IMR-90 (cell line): ENCODE data around the gene SYMPK. TPM values are rescaled to one million over a fixed set of nuclear protein-coding genes. Genes with fewer than 3 reads are reported as not detected.

Experiments
- ATAC-seq: fragments of 200-7000 bp; cut with Tn5 transposase; 2 replicates; pipeline ENCODE4 v1.9.1; 2020; ENCODE audit warnings: low read depth, mild to moderate bottlenecking, moderate library complexity
- BruUV-seq: library from RNA; stranded (reverse); fragments of 400-500 nt; replicated peaks from 2 replicates; lab custom pipeline; 2021; lab: Mats Ljungman, UMichigan
- CTCF ChIA-PET: fragments of 300-600 bp; formaldehyde crosslinking; extraction: SDS; loops from one replicate; lab custom pipeline; 2021; ENCODE audit warnings: antibody characterized with exemption; lab: Yijun Ruan, JAX
- POLR2A ChIA-PET: fragments of 300-600 bp; sonication (Branson Sonifier 250); formaldehyde crosslinking; loops from one replicate; lab custom pipeline; 2022; ENCODE audit warnings: antibody characterized with exemption; ENCODE audit not compliant: unreplicated experiment; lab: Charles Lee
- DNase-seq: peaks from one replicate; pipeline ENCODE4 v3.0.0; 2013
- H2AFZ ChIP-seq: replicated peaks from 2 replicates; pipeline ENCODE3; 2013; ENCODE audit warnings: low read length, mild to moderate bottlenecking; ENCODE audit not compliant: poor library complexity
- H2AK5ac ChIP-seq: 2 replicates; pipeline ENCODE4 v1.6.1; 2013; ENCODE audit warnings: low read depth, low read length, inconsistent platforms
- H2AK9ac ChIP-seq: replicated peaks from 2 replicates; pipeline ENCODE3; 2013; ENCODE audit warnings: mild to moderate bottlenecking, low read depth, low read length, moderate library complexity; ENCODE audit not compliant: poor library complexity
- H2BK120ac ChIP-seq: 2 replicates; pipeline ENCODE4 v1.6.1; 2013; ENCODE audit warnings: low read depth, low read length, inconsistent platforms
- H2BK15ac ChIP-seq: 3 replicates; pipeline ENCODE4 v1.6.1; 2013; ENCODE audit warnings: low read depth, low read length, inconsistent platforms
- H2BK20ac ChIP-seq: 2 replicates; pipeline ENCODE4 v1.6.1; 2013; ENCODE audit warnings: low read depth, mild to moderate bottlenecking, inconsistent platforms, low read length, moderate library complexity
- H2BK5ac ChIP-seq: 2 replicates; pipeline ENCODE4 v1.6.1; 2013; ENCODE audit warnings: mild to moderate bottlenecking, low read depth, low read length, inconsistent platforms; ENCODE audit not compliant: poor library complexity, severe bottlenecking
- H3K14ac ChIP-seq: replicated peaks from 2 replicates; pipeline ENCODE4 v1.6.1; 2013; ENCODE audit warnings: low read depth, low read length, inconsistent platforms
- H3K18ac ChIP-seq: 2 replicates; pipeline ENCODE4 v1.6.1; 2013; ENCODE audit warnings: low read depth, low read length, control low read depth
- H3K23ac ChIP-seq: 2 replicates; pipeline ENCODE4 v1.6.1; 2013; ENCODE audit warnings: low read depth, low read length, inconsistent platforms
- H3K27ac ChIP-seq: 2 replicates; pipeline ENCODE4 v1.5.1; 2013; ENCODE audit warnings: mild to moderate bottlenecking, control low read depth, low read length; ENCODE audit not compliant: insufficient read depth
- H3K27me3 ChIP-seq: 2 replicates; pipeline ENCODE4 v1.6.1; 2013; ENCODE audit warnings: low read length; ENCODE audit not compliant: control insufficient read depth, insufficient read depth
- H3K36me3 ChIP-seq: 2 replicates; pipeline ENCODE4 v1.6.1; 2013; ENCODE audit warnings: low read length, mixed read lengths; ENCODE audit not compliant: control insufficient read depth, insufficient read depth
- H3K4ac ChIP-seq: 2 replicates; pipeline ENCODE4 v1.6.1; 2013; ENCODE audit warnings: low read depth, low read length, inconsistent platforms
- H3K4me1 ChIP-seq: 2 replicates; pipeline ENCODE4 v1.6.1; 2013; ENCODE audit warnings: low read length, mixed read lengths; ENCODE audit not compliant: control insufficient read depth, insufficient read depth
- H3K4me2 ChIP-seq: 2 replicates; pipeline ENCODE4 v1.6.1; 2013; ENCODE audit warnings: low read depth, mild to moderate bottlenecking, control low read depth, low read length, moderate library complexity
- H3K4me3 ChIP-seq: 2 replicates; pipeline ENCODE4 v1.5.1; 2013; ENCODE audit warnings: low read depth, mild to moderate bottlenecking, control low read depth, low read length, moderate library complexity; ENCODE audit not compliant: insufficient read depth
- H3K56ac ChIP-seq: 2 replicates; pipeline ENCODE4 v1.6.1; 2013; ENCODE audit warnings: low read length, inconsistent platforms; ENCODE audit not compliant: insufficient read depth; ENCODE audit errors: extremely low read depth
- H3K79me1 ChIP-seq, 2 experiments: 2 replicates each; pipeline ENCODE4 v1.6.1; 2013; ENCODE audit warnings: low read length in 2 of 2, inconsistent platforms in 1 of 2, low read depth in 1 of 2
- H3K9ac ChIP-seq: 2 replicates; pipeline ENCODE4 v1.6.1; 2013; ENCODE audit warnings: low read depth, low read length, control low read depth
- H3K9me1 ChIP-seq: 2 replicates; pipeline ENCODE4 v1.6.1; 2013; ENCODE audit warnings: low read length, inconsistent platforms; ENCODE audit not compliant: insufficient read depth
- H3K9me3 ChIP-seq: 2 replicates; pipeline ENCODE4 v1.6.1; 2013; ENCODE audit warnings: low read length; ENCODE audit not compliant: control insufficient read depth, insufficient read depth
- H4K20me1 ChIP-seq: 2 replicates; pipeline ENCODE4 v1.6.1; 2013; ENCODE audit warnings: low read length, inconsistent platforms; ENCODE audit not compliant: insufficient read depth
- H4K5ac ChIP-seq: 2 replicates; pipeline ENCODE4 v1.6.1; 2013; ENCODE audit warnings: mild to moderate bottlenecking, low read depth, low read length, control low read depth
- H4K8ac ChIP-seq, 2 experiments: 2 replicates each; pipeline ENCODE4 v1.6.1; 2013; ENCODE audit warnings: low read depth in 2 of 2, low read length in 2 of 2, control low read depth in 1 of 2, inconsistent platforms in 1 of 2
- H4K91ac ChIP-seq: 2 replicates; pipeline ENCODE4 v1.6.1; 2013; ENCODE audit warnings: low read depth, low read length, inconsistent platforms; ENCODE audit not compliant: insufficient read depth
- BHLHE40 ChIP-seq: fragments of 150-350 bp; IDR thresholded peaks from 2 replicates; pipeline ENCODE4 v1.6.1; 2016; ENCODE audit warnings: mild to moderate bottlenecking, low read depth, low read length
- CEBPB ChIP-seq: IDR thresholded peaks from 2 replicates; pipeline ENCODE4 v1.6.1; 2012; ENCODE audit warnings: low read depth, low read length, improper control_type of control experiment
- CHD1 ChIP-seq: IDR thresholded peaks from 2 replicates; pipeline ENCODE4 v1.6.1; 2012; ENCODE audit warnings: low read depth, low read length, improper control_type of control experiment
- FOS ChIP-seq: fragments of 150-350 bp; IDR thresholded peaks from 2 replicates; pipeline ENCODE4 v1.6.1; 2016; ENCODE audit warnings: low read depth, low read length
- MAFK ChIP-seq: IDR thresholded peaks from 2 replicates; pipeline ENCODE4 v1.6.1; 2012; ENCODE audit warnings: low read depth, low read length, improper control_type of control experiment
- MAZ ChIP-seq: IDR thresholded peaks from 2 replicates; pipeline ENCODE4 v1.6.1; 2012; ENCODE audit warnings: low read depth, mild to moderate bottlenecking, low read length, improper control_type of control experiment, moderate library complexity, borderline replicate concordance
- MXI1 ChIP-seq: IDR thresholded peaks from 2 replicates; pipeline ENCODE4 v1.6.1; 2012; ENCODE audit warnings: low read depth, mild to moderate bottlenecking, low read length, moderate library complexity, borderline replicate concordance
- NFE2L2 ChIP-seq: fragments of 150-350 bp; IDR thresholded peaks from 2 replicates; pipeline ENCODE4 v1.6.1; 2016; ENCODE audit warnings: low read depth, mild to moderate bottlenecking, low read length
- POLR2A ChIP-seq: IDR thresholded peaks from 2 replicates; pipeline ENCODE4 v1.6.1; 2012; ENCODE audit warnings: mild to moderate bottlenecking, low read depth, low read length
- RCOR1 ChIP-seq: IDR thresholded peaks from 2 replicates; pipeline ENCODE4 v1.6.1; 2012; ENCODE audit warnings: mild to moderate bottlenecking, low read length, improper control_type of control experiment; ENCODE audit not compliant: insufficient replicate concordance
- RFX5 ChIP-seq: IDR thresholded peaks from 2 replicates; pipeline ENCODE4 v1.8.0; 2012; ENCODE audit warnings: low read depth, mild to moderate bottlenecking, low read length, moderate library complexity
- SMC3 ChIP-seq: fragments of 150-350 bp; IDR thresholded peaks from 2 replicates; pipeline ENCODE4 v1.6.1; 2016; ENCODE audit warnings: low read depth, mild to moderate bottlenecking, antibody characterized with exemption, low read length, moderate library complexity
- WGBS, 2 experiments: methylation state at CpG; one replicate each; pipeline versions ENCODE4 v1.1.5 to v1.1.7; 2013; ENCODE audit warnings: missing lambda C conversion rate in 2 of 2; ENCODE audit not compliant: insufficient read length in 1 of 2; ENCODE audit errors: extremely low coverage in 2 of 2; 5-methylcytosine and 5-hydroxymethylcytosine counted together
- dilution Hi-C: fragments of 300-500 bp; cut with HindIII; formaldehyde crosslinking; loops from one replicate; pipeline ENCODE4 v1.14.3; 2018; ENCODE audit warnings: low sequenced_read_pairs; ENCODE audit not compliant: unreplicated experiment
- in situ Hi-C: fragments of 300-500 bp; cut with MboI; formaldehyde crosslinking; loops from 3 replicates; pipeline ENCODE4 v1.14.3; 2019; ENCODE audit warnings: low sequenced_read_pairs, inconsistent platforms, mixed read lengths
- intact Hi-C: fragments of 100-400 bp; cut with micrococcal nuclease; formaldehyde crosslinking; loops from 2 replicates; pipeline ENCODE4 v1.10.0; 2022
- polyA plus RNA-seq, 3 experiments: library from polyadenylated mRNA; depleted of rRNA; stranded (reverse); fragments of >200 nt; gene quantifications; 2 replicates each; pipeline ENCODE4 v1.2.3, GENCODE V29; 2012; ENCODE audit warnings: low replicate concordance in 1 of 3
- total RNA-seq: library from RNA; depleted of rRNA; stranded (reverse); fragments of >200 nt; gene quantifications from 2 replicates; pipeline ENCODE4 v1.2.3, GENCODE V29; 2012
- TF ChIP-seq, protein P1 (sequence below): fragments of 150-350 bp; IDR thresholded peaks from 2 replicates; pipeline ENCODE4 v1.6.1; 2016; ENCODE audit warnings: low read depth, mild to moderate bottlenecking, low read length, moderate library complexity, borderline replicate concordance
- TF ChIP-seq, protein P2 (sequence below): fragments of 150-350 bp; IDR thresholded peaks from 2 replicates; pipeline ENCODE4 v1.6.1; 2017; ENCODE audit warnings: mild to moderate bottlenecking, antibody characterized with exemption, low read length, low read depth

SYMPK gene
- total and polyA plus RNA-seq, 2 of the 4 experiments (the other 2 are of a cell fraction), result 35.3 to 71.5 TPM

DNA sequence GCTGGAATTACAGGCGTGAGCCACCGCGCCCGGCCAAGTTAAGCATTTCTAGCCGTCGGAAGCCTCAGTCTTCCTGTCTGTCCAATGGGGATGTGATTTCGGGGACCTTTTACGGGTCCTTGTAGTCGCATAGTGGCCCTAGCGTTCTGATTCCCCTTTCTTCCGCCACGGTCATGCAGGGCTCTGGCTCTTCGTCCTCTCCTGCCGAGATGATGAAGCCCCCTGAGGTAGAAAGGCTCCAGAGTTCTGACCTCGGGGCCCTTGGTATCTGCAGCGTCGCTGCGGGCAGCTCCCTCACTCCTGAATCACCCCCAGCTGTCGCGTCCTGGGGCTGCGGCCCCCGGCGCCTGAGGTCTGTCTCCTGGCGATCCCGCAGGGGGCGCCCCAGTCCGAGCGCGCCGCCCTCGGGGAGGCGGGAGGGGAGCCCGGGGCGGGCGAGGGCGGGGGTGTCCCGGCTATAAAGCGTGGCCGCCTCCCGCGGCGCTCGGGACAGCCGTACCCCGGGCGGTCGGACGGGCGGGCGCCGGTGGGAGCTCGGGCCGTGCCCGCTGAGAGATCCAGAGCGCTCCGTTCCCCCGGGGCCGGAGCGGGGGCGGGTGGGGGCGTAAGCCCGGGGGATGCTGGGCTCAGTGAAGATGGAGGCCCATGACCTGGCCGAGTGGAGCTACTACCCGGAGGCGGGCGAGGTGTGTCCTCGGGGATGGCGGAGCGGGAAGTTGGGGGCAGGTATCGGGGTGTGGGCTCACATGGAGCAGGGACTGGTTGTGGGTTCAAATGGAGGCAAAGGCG, 1.1 kb upstream of the SYMPK start, which contains the start of gene FOXA3:
FOXA3 (plus strand) TSS at position 487 of the 789 bp plus-strand sequence; CDS start at position 618, 131 bp downstream.
- no peak within 1 kb of the TSS for H3K56ac ChIP-seq
- H4K8ac ChIP-seq, result peak within 1 kb of the TSS in 1 of 2 experiments; percentile 82; a peak in 1 of 4 replicates
- H3K36me3 ChIP-seq, result peaks cover 7% of the 10 kb centered on the region; the same call in 1 of the 2 replicates
- H3K79me1 ChIP-seq, result peaks cover 12 to 23% of the 10 kb centered on the region in 2 experiments; a peak in 3 of 4 replicates
- no peak within 1 kb of the TSS for H2AK5ac ChIP-seq
- peaks cover 40% of the 10 kb centered on the region for H3K27me3 ChIP-seq
- no peak within 1 kb of the TSS for H3K27ac ChIP-seq
- no peak within 1 kb of the TSS; the same call in 1 of the 2 replicates for H3K23ac ChIP-seq
- no peak within 1 kb of the TSS for H3K18ac ChIP-seq
- WGBS, 2 experiments, result 9% methylated on average over 25 of the region's 71 CpGs; no CpG with 5 or more reads in 1 of the 2 experiments
- dilution Hi-C loops (no loop called here), intact Hi-C loops (loop anchor here (2.0 kb wide), 1 partner anchor 23 kb away; the partner anchor contains the start of gene IRF2BP1), in situ Hi-C loops (no loop called here)
- peak within 1 kb of the TSS; percentile 99 for H2AK9ac ChIP-seq
- H3K4ac ChIP-seq, result no peak within 1 kb of the TSS
- H4K20me1 ChIP-seq, result peaks cover 13% of the 10 kb centered on the region
- peak within 1 kb of the TSS; percentile 30 for H3K4me3 ChIP-seq
- H2BK15ac ChIP-seq, result no peak within 1 kb of the TSS
- BruUV-seq, result no TSS peak
- CTCF ChIA-PET, result interaction anchor here (0.6 to 1.0 kb wide), 4 partner anchors 21 to 153 kb away, joined by 3 to 4 read pairs (median 3); no protein-coding TSS in a partner anchor
- H2BK5ac ChIP-seq, result no peak within 1 kb of the TSS
- H3K4me1 ChIP-seq, result no peaks in the 10 kb centered on the region
- peak within 1 kb of the TSS; percentile 96 for H2AFZ ChIP-seq
- DNase-seq (peak; percentile 17), ATAC-seq (0 out of 2 replicates have a peak, but pooled peaks have one; percentile 5)
- H3K9ac ChIP-seq, result no peak within 1 kb of the TSS
- POLR2A ChIA-PET, result no interaction called here
- no peak within 1 kb of the TSS for H4K5ac ChIP-seq
- H3K9me1 ChIP-seq, result no peaks in the 10 kb centered on the region
- H2BK20ac ChIP-seq, result no peak within 1 kb of the TSS
- peak within 1 kb of the TSS; percentile 78 for H3K4me2 ChIP-seq
- H3K14ac ChIP-seq, result no peak within 1 kb of the TSS
- no peak within 1 kb of the TSS for H2BK120ac ChIP-seq
- peaks cover 2% of the 10 kb centered on the region; the same call in 1 of the 2 replicates for H3K9me3 ChIP-seq
- H4K91ac ChIP-seq, result no peak within 1 kb of the TSS
- TF ChIP-seq MAZ, result peak; percentile 72
- TF ChIP-seq, protein P1, sequence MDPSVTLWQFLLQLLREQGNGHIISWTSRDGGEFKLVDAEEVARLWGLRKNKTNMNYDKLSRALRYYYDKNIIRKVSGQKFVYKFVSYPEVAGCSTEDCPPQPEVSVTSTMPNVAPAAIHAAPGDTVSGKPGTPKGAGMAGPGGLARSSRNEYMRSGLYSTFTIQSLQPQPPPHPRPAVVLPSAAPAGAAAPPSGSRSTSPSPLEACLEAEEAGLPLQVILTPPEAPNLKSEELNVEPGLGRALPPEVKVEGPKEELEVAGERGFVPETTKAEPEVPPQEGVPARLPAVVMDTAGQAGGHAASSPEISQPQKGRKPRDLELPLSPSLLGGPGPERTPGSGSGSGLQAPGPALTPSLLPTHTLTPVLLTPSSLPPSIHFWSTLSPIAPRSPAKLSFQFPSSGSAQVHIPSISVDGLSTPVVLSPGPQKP, result no peak
- TF ChIP-seq CHD1, result no peak
- no peak for TF ChIP-seq NFE2L2
- no peak for TF ChIP-seq BHLHE40
- TF ChIP-seq CEBPB, result no peak
- no peak for TF ChIP-seq FOS
- TF ChIP-seq, protein P2, sequence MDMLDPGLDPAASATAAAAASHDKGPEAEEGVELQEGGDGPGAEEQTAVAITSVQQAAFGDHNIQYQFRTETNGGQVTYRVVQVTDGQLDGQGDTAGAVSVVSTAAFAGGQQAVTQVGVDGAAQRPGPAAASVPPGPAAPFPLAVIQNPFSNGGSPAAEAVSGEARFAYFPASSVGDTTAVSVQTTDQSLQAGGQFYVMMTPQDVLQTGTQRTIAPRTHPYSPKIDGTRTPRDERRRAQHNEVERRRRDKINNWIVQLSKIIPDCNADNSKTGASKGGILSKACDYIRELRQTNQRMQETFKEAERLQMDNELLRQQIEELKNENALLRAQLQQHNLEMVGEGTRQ, result no peak
- no peak for TF ChIP-seq MAFK
- TF ChIP-seq POLR2A, result no peak
- TF ChIP-seq MXI1, result no peak
- no peak for TF ChIP-seq RCOR1
- peak; percentile 35 for TF ChIP-seq SMC3
- no peak for TF ChIP-seq RFX5
